Panc1 (cell line): ENCODE results near the gene MTMR4. TPM values are rescaled to one million over a fixed set of nuclear protein-coding genes. Genes with fewer than 3 reads are reported as not detected.
"Not testable (repeated sequence)": the region's sequence is repeated elsewhere in the genome, so short reads cannot be mapped to it uniquely, and the experiment has no call there.

Source experiments
- ATAC-seq: fragments of 200-7000 bp; cut with Tn5 transposase; 2 replicates; pipeline ENCODE4 v1.9.1; 2020; ENCODE audit warnings: mild to moderate bottlenecking, moderate library complexity
- BruUV-seq: library from RNA; stranded (reverse); fragments of 400-500 nt; replicated peaks from 2 replicates; lab custom pipeline; 2021; lab: Mats Ljungman, UMichigan
- CTCF ChIA-PET: fragments of 300-600 bp; sonication (Branson Sonifier 250); formaldehyde crosslinking; loops from one replicate; lab custom pipeline; 2022; ENCODE audit warnings: antibody characterized with exemption; lab: Charles Lee
- POLR2A ChIA-PET: fragments of 300-600 bp; sonication (Branson Sonifier 250); formaldehyde crosslinking; loops from one replicate; lab custom pipeline; 2022; ENCODE audit warnings: antibody characterized with exemption; lab: Charles Lee
- DNase-seq: peaks from one replicate; pipeline ENCODE4 v3.0.0-alpha.2; 2010; ENCODE audit warnings: low read depth, low spot score
- H3K27ac ChIP-seq: 2 replicates; pipeline ENCODE4 v1.5.1; 2011; ENCODE audit warnings: mild to moderate bottlenecking, low read length, inconsistent platforms
- H3K27me3 ChIP-seq: fragments of 200-500 bp; sonication (Bioruptor generic); 2 replicates; pipeline ENCODE4 v1.6.0; 2014; ENCODE audit warnings: low read length, inconsistent platforms; ENCODE audit not compliant: control insufficient read depth, insufficient read depth
- H3K36me3 ChIP-seq: fragments of 200-500 bp; sonication (Bioruptor generic); 2 replicates; pipeline ENCODE4 v1.5.1; 2014; ENCODE audit warnings: inconsistent platforms, mild to moderate bottlenecking, low read length, moderate library complexity; ENCODE audit not compliant: control insufficient read depth, insufficient read depth
- H3K4me1 ChIP-seq: 2 replicates; pipeline ENCODE4 v1.5.1; 2011; ENCODE audit warnings: inconsistent platforms, mild to moderate bottlenecking, low read length, moderate library complexity; ENCODE audit not compliant: control insufficient read depth, insufficient read depth
- H3K4me3 ChIP-seq, 2 experiments: 2 replicates each; pipeline ENCODE4 v1.5.1; 2011 to 2012; ENCODE audit warnings: low read depth in 2 of 2, low read length in 2 of 2, mild to moderate bottlenecking in 2 of 2, inconsistent platforms in 1 of 2, moderate library complexity in 1 of 2
- H3K9me3 ChIP-seq: fragments of 200-500 bp; sonication (Bioruptor generic); 2 replicates; pipeline ENCODE4 v1.5.1; 2014; ENCODE audit warnings: low read depth, mild to moderate bottlenecking, inconsistent platforms, low read length, moderate library complexity; ENCODE audit not compliant: control insufficient read depth, insufficient read depth
- POLR2AphosphoS5 ChIP-seq: IDR thresholded peaks from 2 replicates; pipeline ENCODE4 v1.6.1; 2012; ENCODE audit warnings: mild to moderate bottlenecking, low read depth, low read length, moderate library complexity
- REST ChIP-seq, 2 experiments: IDR thresholded peaks; 2 replicates each; pipeline ENCODE4 v1.6.1; 2011 to 2012; ENCODE audit warnings: low read depth in 2 of 2, control low read depth in 1 of 2, low read length in 1 of 2, mild to moderate bottlenecking in 1 of 2, moderate library complexity in 1 of 2; ENCODE audit not compliant: insufficient read depth in 1 of 2
- SIN3A ChIP-seq: IDR thresholded peaks from 2 replicates; pipeline ENCODE4 v1.6.1; 2012; ENCODE audit warnings: low read depth, mild to moderate bottlenecking, low read length, moderate library complexity, borderline replicate concordance; ENCODE audit not compliant: insufficient read depth
- TCF7L2 ChIP-seq: IDR thresholded peaks from 2 replicates; pipeline ENCODE4 v1.6.1; 2011; ENCODE audit warnings: mild to moderate bottlenecking, low read depth, low read length, inconsistent platforms
- in situ Hi-C: cut with HindIII; loops from 2 replicates; pipeline ENCODE4 v1.10.0; 2016; ENCODE audit warnings: low sequenced_read_pairs, low pct_unique_long_range_greater_than_20kb
- intact Hi-C: fragments of 100-400 bp; cut with micrococcal nuclease; formaldehyde crosslinking; loops from one replicate; pipeline ENCODE4 v1.10.0; 2022; ENCODE audit not compliant: unreplicated experiment
- total RNA-seq: library from RNA; stranded (reverse); gene quantifications from one replicate; pipeline ENCODE4 v1.2.1, GENCODE V29; 2021; ENCODE audit not compliant: unreplicated experiment
- TF ChIP-seq, protein P1 (sequence below): fragments of 450-650 bp; IDR thresholded peaks from 2 replicates; pipeline ENCODE4 v1.5.1; 2017; ENCODE audit warnings: mild to moderate bottlenecking

The MTMR4 gene
- total RNA-seq, 1 experiment from 2014 or later, result 20.8 TPM

- intact Hi-C loops (no loop called here), in situ Hi-C loops (no loop called here)
- no peak for DNase-seq
- no peaks in the 10 kb centered on the region for H3K9me3 ChIP-seq
- no peaks in the 10 kb centered on the region; the same call in 1 of the 2 replicates for H3K27me3 ChIP-seq
- no peaks in the 10 kb centered on the region for H3K4me1 ChIP-seq
- H3K4me3 ChIP-seq, result no peak overlapping the region
- TF ChIP-seq TCF7L2, result no peak
- no peak for TF ChIP-seq REST (IDR thresholded peaks at IDR 0.05; ENCODE audit: insufficient read depth in 1 of 2, low read depth in 2 of 2, low read length in 1 of 2)
- TF ChIP-seq, protein P1, sequence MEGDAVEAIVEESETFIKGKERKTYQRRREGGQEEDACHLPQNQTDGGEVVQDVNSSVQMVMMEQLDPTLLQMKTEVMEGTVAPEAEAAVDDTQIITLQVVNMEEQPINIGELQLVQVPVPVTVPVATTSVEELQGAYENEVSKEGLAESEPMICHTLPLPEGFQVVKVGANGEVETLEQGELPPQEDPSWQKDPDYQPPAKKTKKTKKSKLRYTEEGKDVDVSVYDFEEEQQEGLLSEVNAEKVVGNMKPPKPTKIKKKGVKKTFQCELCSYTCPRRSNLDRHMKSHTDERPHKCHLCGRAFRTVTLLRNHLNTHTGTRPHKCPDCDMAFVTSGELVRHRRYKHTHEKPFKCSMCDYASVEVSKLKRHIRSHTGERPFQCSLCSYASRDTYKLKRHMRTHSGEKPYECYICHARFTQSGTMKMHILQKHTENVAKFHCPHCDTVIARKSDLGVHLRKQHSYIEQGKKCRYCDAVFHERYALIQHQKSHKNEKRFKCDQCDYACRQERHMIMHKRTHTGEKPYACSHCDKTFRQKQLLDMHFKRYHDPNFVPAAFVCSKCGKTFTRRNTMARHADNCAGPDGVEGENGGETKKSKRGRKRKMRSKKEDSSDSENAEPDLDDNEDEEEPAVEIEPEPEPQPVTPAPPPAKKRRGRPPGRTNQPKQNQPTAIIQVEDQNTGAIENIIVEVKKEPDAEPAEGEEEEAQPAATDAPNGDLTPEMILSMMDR, result no peak
- TF ChIP-seq POLR2AphosphoS5, result no peak
- no peak for TF ChIP-seq SIN3A
- H3K36me3 ChIP-seq, result no peaks in the 10 kb centered on the region
- BruUV-seq, result no TSS peak
- CTCF ChIA-PET, result no interaction called here
- no peak overlapping the region for H3K27ac ChIP-seq
- no peak for ATAC-seq
- POLR2A ChIA-PET, result no interaction called here
These were observed 43.5 kb upstream of the MTMR4 start for GRCh38 chr17:58557981-58558380.

GRCh38 chr17:58556833-58557250, 42.4 kb upstream of the MTMR4 start:
- in situ Hi-C loops, result no loop called here
- Histone ChIP-seq H3K27me3 (no peaks in the 10 kb centered on the region; the same call in 1 of the 2 replicates), H3K9me3 (no peaks in the 10 kb centered on the region), H3K36me3 (no peaks in the 10 kb centered on the region), H3K27ac (no peak overlapping the region), H3K4me1 (no peaks in the 10 kb centered on the region), H3K4me3 (no peak overlapping the region)
- POLR2A ChIA-PET, result no interaction called here
- no peak for DNase-seq
- CTCF ChIA-PET, result no interaction called here
- TF ChIP-seq SIN3A (no peak), TCF7L2 (no peak), POLR2AphosphoS5 (no peak), REST (IDR thresholded peaks at IDR 0.05; ENCODE audit: insufficient read depth in 1 of 2, low read depth in 2 of 2, low read length in 1 of 2) (no peak)
- TF ChIP-seq, protein P1, result no peak
- ATAC-seq, result no peak
- no TSS peak for BruUV-seq
- intact Hi-C loops, result no loop called here

DNA sequence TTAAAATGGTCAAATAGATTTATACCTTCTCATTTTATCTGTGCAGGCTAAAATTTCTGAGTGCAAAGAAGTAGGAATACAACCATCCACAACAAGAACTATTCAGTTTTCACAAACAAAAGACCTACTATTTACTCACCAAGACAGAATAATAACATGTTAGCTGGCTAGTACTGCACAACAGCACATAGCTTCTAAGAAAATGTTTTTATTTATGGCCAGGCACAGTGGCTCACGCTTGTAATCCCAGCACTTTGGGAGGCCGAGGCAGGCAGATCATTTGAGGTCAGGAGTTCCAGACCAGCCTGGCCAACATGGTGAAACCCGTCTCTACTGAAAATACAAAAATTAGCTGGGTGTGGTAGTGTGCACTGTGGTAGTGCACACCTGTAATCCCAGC, 40.7 kb upstream of the MTMR4 start:
- H3K27ac ChIP-seq, H3K27me3 ChIP-seq, H3K4me1 ChIP-seq, H3K9me3 ChIP-seq, intact Hi-C loops, ATAC-seq, CTCF ChIA-PET, in situ Hi-C loops, H3K36me3 ChIP-seq, DNase-seq, H3K4me3 ChIP-seq, BruUV-seq: not testable (repeated sequence)
- POLR2A ChIA-PET, result interaction anchor here (0.6 kb wide), 1 partner anchor 31 kb away, joined by 3 read pairs; no protein-coding TSS in a partner anchor
